Globus pallidus (tissue), 1 donor: ENCODE results near the gene IL17C.

Experiments
- DNase-seq: peaks from one replicate; pipeline ENCODE4 v3.0.0-alpha.2; 2015; ENCODE audit warnings: low spot score

The IL17C gene

GRCh38 chr16:88685156-88686061, 47.0 kb downstream of the IL17C start:
- no peak for DNase-seq

- DNase-seq, result no peak
Observed at GRCh38 chr16:88686062-88686438, 47.7 kb downstream of the IL17C start.

- no peak for DNase-seq
Observed at GRCh38 chr16:88686439-88687253, 48.3 kb downstream of the IL17C start, which contains the start of gene SNAI3. TSS of gene SNAI3 (minus strand) at chr16:88686507. CDS start at chr16:88686406, 101 bp downstream.

GRCh38 chr16:88687254-88687576, 48.8 kb downstream of the IL17C start:
- DNase-seq, result no peak

- DNase-seq, result no peak
Observed at GRCh38 chr16:88687676-88688012, 49.3 kb downstream of the IL17C start.

GRCh38 chr16:88688013-88688778, 49.8 kb downstream of the IL17C start:
- DNase-seq, result no peak
